ENCODE measurements around the gene RBBP7. TPM values are rescaled to one million over a fixed set of nuclear protein-coding genes. Genes with fewer than 3 reads are reported as not detected.

The RBBP7 gene
- total and polyA plus RNA-seq, 2 of the 8 experiments (the other 6 are each of a cell fraction or from before 2014, with no cell fraction given), result 107 to 138 TPM

GRCh38 chrX:16839219-16839851 lies 30.8 kb downstream of the RBBP7 start (continued):
- TF ChIP-seq CHD7 (IDR thresholded peaks at IDR 0.05; ENCODE audit: insufficient replicate concordance, low read length) (no peak), TBP (IDR thresholded peaks at IDR 0.05; ENCODE audit: low read depth, low read length) (no peak), NRF1 (IDR thresholded peaks at IDR 0.05; ENCODE audit: low read depth, low read length) (no peak), ATF3 (IDR thresholded peaks at IDR 0.05; ENCODE audit: insufficient read depth, low read depth, low read length) (no peak), KDM5A (IDR thresholded peaks at IDR 0.05; ENCODE audit: low read length) (no peak), POLR2A (IDR thresholded peaks at IDR 0.05; ENCODE audit: control extremely low read depth in 1 of 2, low read depth in 2 of 2, low read length in 2 of 2) (no peak), SAP30 (IDR thresholded peaks at IDR 0.05; ENCODE audit: insufficient read depth, insufficient replicate concordance, low read length) (no peak), POU5F1 (IDR thresholded peaks at IDR 0.05; ENCODE audit: low read depth, low read length) (no peak), CTBP2 (IDR thresholded peaks at IDR 0.05; ENCODE audit: borderline replicate concordance, insufficient read depth, insufficient read length, low read length) (no peak)

Data from H1 (cell line).